Fibroblast of lung (primary cell): ENCODE data around the gene OR2T1.
"Not testable (repeated sequence)": the region's sequence is repeated elsewhere in the genome, so short reads cannot be mapped to it uniquely, and the experiment has no call there.

Experiments used
- CTCF ChIP-seq, 2 donors: IDR thresholded peaks in 1 of 2; conservative IDR thresholded peaks in 1 of 2; 1 replicate in 1 of 2; 2 replicates in 1 of 2; pipeline ENCODE4 v1.5.1; 2011 to 2012; ENCODE audit warnings: low read length in 2 of 2, control low read depth in 1 of 2, inconsistent platforms in 1 of 2, low read depth in 1 of 2, mild to moderate bottlenecking in 1 of 2
- EZH2 ChIP-seq: IDR thresholded peaks from 2 replicates; pipeline ENCODE4 v1.5.1; 2012; ENCODE audit warnings: low read length, control low read depth, mild to moderate bottlenecking; ENCODE audit errors: missing control alignments

- TF ChIP-seq EZH2; CTCF (conservative IDR thresholded peaks at IDR 0.05 in 1 of 2, IDR thresholded peaks at IDR 0.05 in 1 of 2; ENCODE audit: low read depth in 1 of 2, low read length in 2 of 2): not testable (repeated sequence)
These were observed 50.8 kb downstream of the OR2T1 start for GRCh38 chr1:248453619-248454018.
